ENCODE measurements around the gene SNORC.

- TF ChIP-seq ARNTL (CRISPR knock-in tag; IDR thresholded peaks at IDR 0.05; ENCODE audit: borderline replicate concordance, low read depth) (no peak), ZFP30 (CRISPR knock-in tag; IDR thresholded peaks at IDR 0.05) (no peak), ISL1 (CRISPR knock-in tag; IDR thresholded peaks at IDR 0.05) (no peak), OSR1 (CRISPR knock-in tag; IDR thresholded peaks at IDR 0.05) (no peak), ZNF565 (CRISPR knock-in tag; conservative IDR thresholded peaks at IDR 0.05; ENCODE audit: low read depth) (no peak), ZNF8 (CRISPR knock-in tag; IDR thresholded peaks at IDR 0.05) (no peak), ZFP3 (CRISPR knock-in tag; IDR thresholded peaks at IDR 0.05) (no peak), ESRRG (CRISPR knock-in tag; IDR thresholded peaks at IDR 0.05) (no peak), GLIS3 (CRISPR knock-in tag; IDR thresholded peaks at IDR 0.05) (no peak)
- TF ChIP-seq, protein P1, sequence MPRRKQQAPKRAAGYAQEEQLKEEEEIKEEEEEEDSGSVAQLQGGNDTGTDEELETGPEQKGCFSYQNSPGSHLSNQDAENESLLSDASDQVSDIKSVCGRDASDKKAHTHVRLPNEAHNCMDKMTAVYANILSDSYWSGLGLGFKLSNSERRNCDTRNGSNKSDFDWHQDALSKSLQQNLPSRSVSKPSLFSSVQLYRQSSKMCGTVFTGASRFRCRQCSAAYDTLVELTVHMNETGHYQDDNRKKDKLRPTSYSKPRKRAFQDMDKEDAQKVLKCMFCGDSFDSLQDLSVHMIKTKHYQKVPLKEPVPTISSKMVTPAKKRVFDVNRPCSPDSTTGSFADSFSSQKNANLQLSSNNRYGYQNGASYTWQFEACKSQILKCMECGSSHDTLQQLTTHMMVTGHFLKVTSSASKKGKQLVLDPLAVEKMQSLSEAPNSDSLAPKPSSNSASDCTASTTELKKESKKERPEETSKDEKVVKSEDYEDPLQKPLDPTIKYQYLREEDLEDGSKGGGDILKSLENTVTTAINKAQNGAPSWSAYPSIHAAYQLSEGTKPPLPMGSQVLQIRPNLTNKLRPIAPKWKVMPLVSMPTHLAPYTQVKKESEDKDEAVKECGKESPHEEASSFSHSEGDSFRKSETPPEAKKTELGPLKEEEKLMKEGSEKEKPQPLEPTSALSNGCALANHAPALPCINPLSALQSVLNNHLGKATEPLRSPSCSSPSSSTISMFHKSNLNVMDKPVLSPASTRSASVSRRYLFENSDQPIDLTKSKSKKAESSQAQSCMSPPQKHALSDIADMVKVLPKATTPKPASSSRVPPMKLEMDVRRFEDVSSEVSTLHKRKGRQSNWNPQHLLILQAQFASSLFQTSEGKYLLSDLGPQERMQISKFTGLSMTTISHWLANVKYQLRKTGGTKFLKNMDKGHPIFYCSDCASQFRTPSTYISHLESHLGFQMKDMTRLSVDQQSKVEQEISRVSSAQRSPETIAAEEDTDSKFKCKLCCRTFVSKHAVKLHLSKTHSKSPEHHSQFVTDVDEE (CRISPR knock-in tag; IDR thresholded peaks at IDR 0.05), result no peak
- TF ChIP-seq, protein P2, sequence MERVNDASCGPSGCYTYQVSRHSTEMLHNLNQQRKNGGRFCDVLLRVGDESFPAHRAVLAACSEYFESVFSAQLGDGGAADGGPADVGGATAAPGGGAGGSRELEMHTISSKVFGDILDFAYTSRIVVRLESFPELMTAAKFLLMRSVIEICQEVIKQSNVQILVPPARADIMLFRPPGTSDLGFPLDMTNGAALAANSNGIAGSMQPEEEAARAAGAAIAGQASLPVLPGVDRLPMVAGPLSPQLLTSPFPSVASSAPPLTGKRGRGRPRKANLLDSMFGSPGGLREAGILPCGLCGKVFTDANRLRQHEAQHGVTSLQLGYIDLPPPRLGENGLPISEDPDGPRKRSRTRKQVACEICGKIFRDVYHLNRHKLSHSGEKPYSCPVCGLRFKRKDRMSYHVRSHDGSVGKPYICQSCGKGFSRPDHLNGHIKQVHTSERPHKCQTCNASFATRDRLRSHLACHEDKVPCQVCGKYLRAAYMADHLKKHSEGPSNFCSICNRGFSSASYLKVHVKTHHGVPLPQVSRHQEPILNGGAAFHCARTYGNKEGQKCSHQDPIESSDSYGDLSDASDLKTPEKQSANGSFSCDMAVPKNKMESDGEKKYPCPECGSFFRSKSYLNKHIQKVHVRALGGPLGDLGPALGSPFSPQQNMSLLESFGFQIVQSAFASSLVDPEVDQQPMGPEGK (CRISPR knock-in tag; IDR thresholded peaks at IDR 0.05; ENCODE audit: borderline replicate concordance), result no peak
- TF ChIP-seq, protein P3, sequence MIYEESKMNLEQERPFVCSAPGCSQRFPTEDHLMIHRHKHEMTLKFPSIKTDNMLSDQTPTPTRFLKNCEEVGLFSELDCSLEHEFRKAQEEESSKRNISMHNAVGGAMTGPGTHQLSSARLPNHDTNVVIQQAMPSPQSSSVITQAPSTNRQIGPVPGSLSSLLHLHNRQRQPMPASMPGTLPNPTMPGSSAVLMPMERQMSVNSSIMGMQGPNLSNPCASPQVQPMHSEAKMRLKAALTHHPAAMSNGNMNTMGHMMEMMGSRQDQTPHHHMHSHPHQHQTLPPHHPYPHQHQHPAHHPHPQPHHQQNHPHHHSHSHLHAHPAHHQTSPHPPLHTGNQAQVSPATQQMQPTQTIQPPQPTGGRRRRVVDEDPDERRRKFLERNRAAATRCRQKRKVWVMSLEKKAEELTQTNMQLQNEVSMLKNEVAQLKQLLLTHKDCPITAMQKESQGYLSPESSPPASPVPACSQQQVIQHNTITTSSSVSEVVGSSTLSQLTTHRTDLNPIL (CRISPR knock-in tag; IDR thresholded peaks at IDR 0.05; ENCODE audit: low read depth), result no peak
These were observed 12.9 kb upstream of the SNORC start for GRCh38 chr2:232857158-232857563.
